Adrenal gland (tissue), 5 donors: Measurements from ENCODE around the gene TMEM184A.

Experiments used
- CTCF ChIP-seq, 6 experiments: fragments of 450-650 bp in 4 of 6; fragments of 200-600 bp in 2 of 6; sonication (generic) in 1 of 6; IDR thresholded peaks; 1 replicate in 5 of 6; 2 replicates in 1 of 6; pipeline versions ENCODE4 v1.5.1 to v1.8.0; 2016 to 2021; ENCODE audit warnings: antibody characterized with exemption in 6 of 6, mild to moderate bottlenecking in 2 of 6, moderate library complexity in 1 of 6
- POLR2A ChIP-seq, 2 donors: fragments of 450-650 bp; IDR thresholded peaks; one replicate each; pipeline ENCODE4 v1.6.1; 2017; ENCODE audit warnings: antibody characterized with exemption in 2 of 2, mild to moderate bottlenecking in 2 of 2, moderate library complexity in 1 of 2
- donor health status: DM: no; HTN: no; CAD: no.

GRCh38 chr7:1578513-1578912 lies 22.5 kb upstream of the TMEM184A start:
- TF ChIP-seq POLR2A (IDR thresholded peaks at IDR 0.05): no peak
- no peak for TF ChIP-seq CTCF (IDR thresholded peaks at IDR 0.05)
